ENCODE measurements around the gene IL17RC. TPM values are rescaled to one million over a fixed set of nuclear protein-coding genes. Genes with fewer than 3 reads are reported as not detected.
A peak's percentile ranks its signal among the peaks of the same experiment; 100 is the strongest.
"Not testable (repeated sequence)": the region's sequence is repeated elsewhere in the genome, so short reads cannot be mapped to it uniquely, and the experiment has no call there.

Gene IL17RC
- 100 to 1,000 TPM in 3 of 4 donors, 10 to 100 TPM in 1; 22.3 to 125 (median 123) TPM for total RNA-seq

- Histone ChIP-seq H3K27ac (peak within 1 kb of the TSS; percentile 76 to 94 (median 90)), H3K4me3 (peak within 1 kb of the TSS; percentile 49 to 69 (median 66)), H3K36me3 (peaks cover 0 to 8% (median 0%) of the 10 kb centered on the region in 3 donors), H3K9me3 (no peaks in the 10 kb centered on the region), H3K4me1 (peaks cover 3 to 61% (median 15%) of the 10 kb centered on the region in 4 donors), H3K27me3 (no peaks in the 10 kb centered on the region)
- DNase-seq, result peak; percentile 31 to 93 (median 93)
- peak in 1 of 6 experiments; percentile 25 for TF ChIP-seq CTCF (IDR thresholded peaks at IDR 0.05)
- TF ChIP-seq POLR2A (IDR thresholded peaks at IDR 0.05), result peak; percentile 60 to 88
Observed at GRCh38 chr3:9916734-9917680, at the start of gene IL17RC. TSS of gene IL17RC (plus strand) at chr3:9917098. CDS start at chr3:9917316, 218 bp downstream.

GRCh38 chr3:9867106-9867505 lies 49.8 kb upstream of the IL17RC start:
- H3K9me3 ChIP-seq, result no peaks in the 10 kb centered on the region
- H3K36me3 ChIP-seq, result no peaks in the 10 kb centered on the region
- TF ChIP-seq CTCF (IDR thresholded peaks at IDR 0.05) (no peak), POLR2A (IDR thresholded peaks at IDR 0.05) (no peak)
- no peaks in the 10 kb centered on the region for H3K27me3 ChIP-seq
- peak overlapping the region in 1 of 4 donors; percentile 7 for H3K27ac ChIP-seq
- DNase-seq, result no peak
- peaks cover 0 to 19% (median 0%) of the 10 kb centered on the region in 4 donors for H3K4me1 ChIP-seq
- no peak overlapping the region for H3K4me3 ChIP-seq

- H3K36me3 ChIP-seq, result no peaks in the 10 kb centered on the region
- H3K27ac ChIP-seq, result no peak overlapping the region
- DNase-seq, result no peak
- H3K4me3 ChIP-seq, result no peak overlapping the region
- TF ChIP-seq CTCF (IDR thresholded peaks at IDR 0.05) (no peak), POLR2A (IDR thresholded peaks at IDR 0.05) (no peak)
- no peaks in the 10 kb centered on the region for H3K9me3 ChIP-seq
- H3K4me1 ChIP-seq, result no peaks in the 10 kb centered on the region
- H3K27me3 ChIP-seq, result no peaks in the 10 kb centered on the region
Observed at GRCh38 chr3:9869955-9870354, 46.9 kb upstream of the IL17RC start.

- no peak overlapping the region for H3K27ac ChIP-seq
- H3K4me1 ChIP-seq, result no peaks in the 10 kb centered on the region
- H3K27me3 ChIP-seq, result no peaks in the 10 kb centered on the region
- H3K4me3 ChIP-seq, result no peak overlapping the region
- TF ChIP-seq CTCF (IDR thresholded peaks at IDR 0.05), result no peak
- no peak for TF ChIP-seq POLR2A (IDR thresholded peaks at IDR 0.05)
- H3K36me3 ChIP-seq, result no peaks in the 10 kb centered on the region
- no peaks in the 10 kb centered on the region for H3K9me3 ChIP-seq
- no peak for DNase-seq
Observed at GRCh38 chr3:9870978-9871377, 45.9 kb upstream of the IL17RC start.

- H3K27ac ChIP-seq, H3K9me3 ChIP-seq, DNase-seq, H3K27me3 ChIP-seq, H3K4me1 ChIP-seq, H3K36me3 ChIP-seq, H3K4me3 ChIP-seq: not testable (repeated sequence)
Observed at GRCh38 chr3:9872067-9872466, 44.8 kb upstream of the IL17RC start.

GRCh38 chr3:9875448-9875847 lies 41.5 kb upstream of the IL17RC start:
- no peak for DNase-seq
- peak overlapping the region in 2 of 4 donors; percentile 35 to 37 for H3K4me3 ChIP-seq
- peaks cover 0 to 8% (median 0%) of the 10 kb centered on the region in 4 donors for H3K4me1 ChIP-seq
- H3K27me3 ChIP-seq, result no peaks in the 10 kb centered on the region
- no peak overlapping the region for H3K27ac ChIP-seq
- no peaks in the 10 kb centered on the region for H3K9me3 ChIP-seq
- H3K36me3 ChIP-seq, result no peaks in the 10 kb centered on the region
- no peak for TF ChIP-seq CTCF (IDR thresholded peaks at IDR 0.05)
- no peak for TF ChIP-seq POLR2A (IDR thresholded peaks at IDR 0.05)

- H3K9me3 ChIP-seq, H3K36me3 ChIP-seq, DNase-seq, H3K4me1 ChIP-seq, H3K27me3 ChIP-seq, H3K27ac ChIP-seq: not testable (repeated sequence)
- H3K4me3 ChIP-seq, result peak overlapping the region in 2 of 4 donors; percentile 35 to 37
Observed at GRCh38 chr3:9876255-9876654, 40.6 kb upstream of the IL17RC start.

All from Peyer's patch (tissue), 4 donors.